Brain pericyte (primary cell): ENCODE data around the gene SH3RF3.
"Not testable (repeated sequence)": the region's sequence is repeated elsewhere in the genome, so short reads cannot be mapped to it uniquely, and the experiment has no call there.

Experiments used
- DNase-seq: peaks from one replicate; pipeline ENCODE4 v3.0.0-alpha.2; 2012; ENCODE audit warnings: low read depth, low spot score

The SH3RF3 gene

DNA sequence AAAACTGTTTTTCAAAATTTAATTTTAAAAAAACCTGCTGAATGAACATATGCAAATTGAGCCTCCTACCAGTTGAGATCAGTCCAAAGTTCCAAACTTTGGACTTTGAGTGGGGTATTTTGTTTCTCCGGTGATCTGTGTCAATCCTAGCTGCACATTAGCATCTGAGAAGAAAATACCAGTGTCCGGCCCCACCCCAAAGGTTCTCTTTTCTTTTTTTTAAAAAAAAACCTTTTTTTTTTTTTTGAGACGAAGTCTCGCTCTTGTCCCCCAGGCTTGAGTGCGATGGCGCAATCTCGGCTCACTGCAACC lies 393.0 kb downstream of the SH3RF3 start:
- DNase-seq = no peak

DNA sequence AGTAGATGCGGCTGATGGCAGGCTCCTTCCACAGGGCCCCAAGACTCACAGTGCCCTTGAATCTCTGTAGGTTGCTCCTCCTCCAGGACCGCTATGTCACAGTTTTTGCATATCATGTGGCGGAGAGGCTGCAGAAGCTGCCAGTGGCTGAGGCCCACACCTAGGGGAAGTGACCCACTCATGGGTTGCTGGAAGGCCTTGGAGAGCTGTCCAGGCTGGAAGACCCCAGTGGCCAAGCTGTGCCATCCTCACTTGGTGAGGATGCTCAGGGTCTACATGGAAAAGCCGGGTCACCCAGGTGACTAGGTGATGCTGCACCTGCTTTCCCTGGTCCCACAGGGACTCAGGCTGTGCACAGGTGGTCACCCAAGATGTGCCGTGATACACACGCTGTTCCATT lies 394.1 kb downstream of the SH3RF3 start:
- no peak for DNase-seq

DNA sequence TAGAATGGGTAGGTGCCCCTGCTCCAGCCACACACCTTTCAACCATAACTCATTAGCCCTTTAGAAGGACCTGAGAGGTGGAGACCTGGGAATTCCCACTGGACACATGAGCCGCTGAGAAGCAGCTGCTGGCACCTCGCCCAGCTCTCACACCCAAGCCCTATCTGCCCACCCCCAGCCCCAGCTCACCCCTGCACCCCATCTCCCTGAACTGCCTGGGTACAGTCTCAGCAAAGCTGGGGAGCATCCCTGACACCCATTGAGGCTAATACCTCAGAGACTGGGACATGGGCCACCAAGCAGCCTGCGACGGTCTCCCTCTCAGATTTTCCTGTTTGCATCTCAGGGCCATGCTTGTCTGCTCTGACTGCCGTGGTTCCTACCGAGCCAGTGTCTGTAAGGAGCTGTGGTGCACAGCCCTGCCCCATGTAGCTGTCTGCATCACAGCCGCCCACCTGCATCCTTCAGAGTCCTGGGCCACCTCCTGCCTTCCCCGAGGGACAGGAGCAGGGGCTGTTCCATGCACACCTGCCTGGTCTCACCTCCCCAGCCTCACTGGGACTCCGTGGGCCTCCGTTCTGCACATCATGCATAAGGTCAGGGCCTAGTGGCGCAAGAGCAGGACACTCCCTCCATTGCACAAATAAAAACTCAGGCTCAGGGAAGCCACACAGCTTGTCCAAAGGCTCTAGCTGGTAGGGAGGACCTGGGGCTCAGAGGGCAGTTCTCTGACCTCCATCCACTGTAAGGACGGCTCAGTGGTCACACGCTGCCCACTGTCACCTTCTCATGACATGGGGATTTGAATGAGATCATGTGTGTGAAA lies 394.7 kb downstream of the SH3RF3 start:
- no peak for DNase-seq

DNA sequence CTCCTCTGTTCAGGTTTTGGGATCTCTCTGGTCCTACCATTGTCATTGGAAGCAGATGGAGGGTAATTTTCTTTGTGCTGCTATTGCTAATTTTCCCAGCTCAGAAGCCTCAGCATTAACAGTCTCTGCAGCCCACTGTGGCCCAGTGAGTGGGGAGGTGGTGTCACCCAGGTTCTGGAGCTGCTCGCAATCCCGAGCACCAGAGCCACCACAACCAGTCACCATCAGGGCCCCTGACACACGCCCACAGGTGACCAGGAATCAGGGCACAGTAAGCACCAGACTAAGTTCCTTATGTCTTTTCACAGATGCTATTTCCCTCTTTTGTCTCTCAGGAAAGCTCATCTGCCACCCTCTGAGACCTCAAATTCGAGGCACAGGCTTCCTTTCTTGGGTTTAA lies 396.8 kb downstream of the SH3RF3 start:
- DNase-seq = no peak

DNA sequence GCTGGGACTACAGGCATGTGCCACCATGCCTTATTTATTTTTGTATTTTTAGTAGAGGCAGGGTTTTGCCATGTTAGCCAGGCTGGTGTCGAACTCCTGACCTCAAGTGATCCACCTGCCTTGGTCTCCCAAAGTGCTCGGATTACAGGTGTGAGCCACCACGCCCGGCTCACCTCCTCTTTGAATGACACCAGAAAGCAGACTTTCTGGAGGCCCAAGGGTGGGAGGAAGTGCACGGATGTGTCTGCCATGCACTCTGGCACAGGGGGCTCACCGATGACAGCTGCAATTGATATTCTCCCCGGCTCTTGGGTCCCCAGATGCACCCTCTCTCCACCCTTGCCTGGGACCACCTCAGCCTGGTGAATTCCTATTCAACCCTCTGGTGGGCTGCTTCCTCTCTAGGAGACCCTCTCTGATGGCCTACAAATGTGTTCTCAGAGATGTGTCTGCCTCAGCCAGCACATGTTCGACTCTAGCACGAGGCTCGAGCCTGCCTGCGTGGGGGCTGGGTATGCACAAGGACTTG lies 397.5 kb downstream of the SH3RF3 start:
- DNase-seq = no peak

DNA sequence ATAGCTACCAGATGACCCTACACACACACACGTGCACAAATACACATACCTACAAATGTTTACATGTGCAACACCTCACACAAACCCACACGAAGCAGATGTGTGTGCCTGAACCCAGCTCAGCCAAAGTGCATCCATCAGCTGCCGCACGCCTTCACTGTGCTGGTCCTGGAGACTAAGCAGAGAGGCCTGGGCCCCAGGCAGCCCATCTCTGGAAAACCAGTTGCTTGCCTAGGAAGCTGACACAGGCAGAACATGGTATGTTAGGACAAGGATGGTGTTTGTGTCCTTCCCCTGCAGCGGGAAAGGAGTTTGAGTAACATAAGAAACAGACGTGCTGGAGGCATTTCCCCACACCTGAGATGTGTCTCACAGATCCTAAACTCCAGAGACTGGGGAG lies 398.1 kb downstream of the SH3RF3 start:
- no peak for DNase-seq

DNA sequence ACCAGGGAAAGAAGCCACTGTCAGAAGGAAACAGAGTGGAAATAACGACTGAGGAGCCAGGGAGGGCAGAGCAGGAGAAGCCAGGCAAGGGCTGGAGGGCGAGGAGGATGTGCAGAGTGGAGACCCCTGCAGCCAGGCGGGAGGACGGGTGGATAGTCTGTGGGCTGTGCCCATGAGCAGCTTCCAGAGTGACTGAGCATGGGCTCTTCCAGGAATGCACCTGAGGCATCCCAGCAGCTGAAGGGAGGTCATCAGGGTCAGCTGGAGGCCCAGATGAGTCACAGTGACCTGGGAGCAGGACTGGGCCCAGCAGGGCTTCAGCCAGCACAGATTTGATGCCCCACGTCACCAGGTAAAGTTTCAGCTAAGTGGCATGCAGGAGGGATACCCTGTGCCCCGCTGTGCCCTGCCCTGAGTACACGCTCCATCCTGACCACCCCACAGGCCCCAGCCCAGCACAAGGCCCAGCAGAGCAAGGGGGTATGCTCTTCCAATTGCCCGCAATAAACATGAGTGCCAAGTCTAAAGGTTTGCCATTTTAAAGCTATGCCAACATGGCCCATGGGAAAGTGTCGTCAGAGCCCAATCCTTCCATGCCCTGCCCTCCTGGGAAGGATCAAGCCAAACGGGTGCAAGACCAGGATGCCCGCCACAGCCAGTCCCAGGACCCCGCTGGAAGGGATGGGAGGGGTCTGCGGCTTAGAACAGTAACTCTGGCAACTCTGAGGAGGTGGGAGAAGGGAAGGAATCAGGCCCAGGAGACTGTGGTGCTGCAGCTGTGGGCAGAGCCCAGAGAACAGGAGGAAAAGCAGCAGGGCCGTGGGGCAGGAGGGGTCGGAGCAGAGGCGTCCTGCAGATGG lies 399.1 kb downstream of the SH3RF3 start:
- no peak for DNase-seq

DNA sequence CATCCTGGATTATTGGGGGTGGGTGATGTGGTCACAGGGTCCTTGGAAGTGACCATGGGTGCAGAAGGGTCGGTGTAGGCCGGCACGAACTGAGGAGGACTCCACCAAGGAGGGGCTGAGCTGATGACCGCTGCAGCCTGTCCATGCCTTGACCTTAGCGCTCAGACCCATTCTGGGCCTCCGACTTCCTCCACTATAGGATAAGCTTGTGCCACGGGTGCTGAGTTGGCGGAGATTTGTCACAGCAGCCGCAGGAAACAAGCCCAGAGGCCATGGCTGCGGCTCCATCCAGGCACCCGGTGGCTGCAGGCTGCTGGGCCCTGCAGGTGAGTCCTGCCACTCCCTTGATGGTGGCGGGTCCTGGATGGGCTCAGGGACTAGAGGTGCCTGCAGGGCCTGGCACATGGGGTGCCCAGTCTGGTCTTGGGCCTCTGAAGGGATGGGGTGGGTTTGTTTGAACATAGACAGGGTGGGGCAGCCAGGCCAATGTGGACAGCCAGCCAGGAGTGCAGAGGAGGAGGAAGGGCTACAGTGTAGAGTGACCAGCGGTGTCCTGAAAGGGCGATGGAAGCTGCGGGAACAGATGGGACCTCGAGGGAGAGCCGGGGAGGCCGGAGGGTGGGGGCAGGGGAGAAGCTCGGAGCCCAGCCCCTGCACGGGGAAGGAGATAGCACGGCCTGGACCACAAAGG lies 400.0 kb downstream of the SH3RF3 start:
- no peak for DNase-seq

DNA sequence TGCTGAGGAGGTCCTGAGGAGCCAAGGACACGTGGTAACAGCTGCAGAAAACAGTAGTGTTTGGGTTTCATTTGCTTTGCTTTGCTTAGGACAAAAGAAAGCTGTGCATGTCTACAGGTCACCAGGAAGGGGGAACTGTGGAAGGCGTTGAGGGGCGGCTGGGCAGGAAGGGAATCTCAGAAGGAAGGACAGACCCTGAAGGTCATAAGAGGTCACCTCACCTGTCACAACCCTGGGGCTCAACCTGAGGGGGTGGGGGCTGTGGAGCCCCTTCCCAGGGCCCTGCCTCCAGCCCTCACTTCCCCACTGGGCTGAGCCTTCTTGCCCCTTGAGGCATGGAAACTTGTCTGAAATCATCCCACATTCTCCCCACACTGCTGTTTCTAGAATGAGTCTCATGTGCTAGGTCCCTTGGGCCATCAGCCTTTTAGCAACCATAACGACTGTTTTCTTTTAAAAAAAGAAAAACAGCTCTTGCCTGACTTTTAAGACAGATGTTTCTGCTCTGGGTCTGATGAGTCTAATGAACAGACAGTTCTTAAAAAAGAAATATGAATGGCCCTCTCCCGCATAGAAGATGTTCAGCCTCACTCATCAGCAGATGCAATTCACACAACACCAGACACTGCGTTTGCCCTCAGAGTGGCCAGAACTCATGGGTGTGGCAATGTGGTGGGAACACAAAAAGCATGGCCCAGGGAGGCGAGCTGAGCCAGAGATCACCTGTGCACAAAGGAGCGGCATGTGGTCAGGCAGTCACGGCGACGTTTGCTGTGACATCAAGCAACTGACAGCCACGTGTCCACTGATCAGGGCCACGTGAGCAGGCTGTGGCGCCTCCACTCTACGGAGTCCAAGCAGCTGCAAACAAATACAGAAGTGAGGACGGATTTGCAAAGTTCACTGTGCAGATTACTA lies 400.8 kb downstream of the SH3RF3 start:
- no peak for DNase-seq

DNA sequence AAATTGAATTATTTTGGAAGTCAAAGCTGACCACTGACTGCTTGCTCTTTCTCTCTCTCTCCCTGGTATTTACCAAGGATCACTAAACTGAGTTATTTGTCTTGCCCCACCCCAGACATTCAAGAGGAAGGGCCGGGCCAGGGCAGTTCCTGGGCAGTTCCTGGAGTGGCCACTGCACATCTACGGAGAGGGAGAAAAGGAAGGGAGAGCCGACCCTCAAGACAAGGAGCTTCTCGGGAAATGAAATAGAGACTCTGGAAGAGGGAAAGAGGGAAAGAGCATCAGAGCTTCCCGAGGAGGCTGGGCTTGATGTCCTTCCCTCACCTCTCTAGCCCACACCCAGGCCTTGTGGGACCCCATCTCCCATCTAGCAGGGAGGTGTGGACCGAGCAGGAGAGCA lies 401.7 kb downstream of the SH3RF3 start:
- DNase-seq = no peak

DNA sequence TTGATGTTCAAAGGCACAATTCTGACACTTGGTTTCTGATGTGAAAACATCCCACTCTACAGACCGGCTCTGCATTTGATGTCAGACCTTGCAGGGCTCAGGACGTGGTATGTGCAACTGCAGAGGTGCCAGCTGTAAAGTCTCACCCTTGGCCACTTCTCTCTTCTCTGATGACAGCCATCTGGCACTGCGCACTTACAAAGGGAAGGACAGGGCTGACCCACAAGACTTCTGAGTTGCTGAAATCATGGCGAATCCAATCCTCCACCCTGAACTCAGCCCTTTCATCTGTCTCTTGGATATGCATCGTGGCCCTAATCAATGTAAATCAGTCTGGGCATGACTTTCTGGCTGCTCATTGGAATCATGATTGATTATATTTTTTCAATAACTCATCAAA lies 402.2 kb downstream of the SH3RF3 start:
- no peak for DNase-seq

DNA sequence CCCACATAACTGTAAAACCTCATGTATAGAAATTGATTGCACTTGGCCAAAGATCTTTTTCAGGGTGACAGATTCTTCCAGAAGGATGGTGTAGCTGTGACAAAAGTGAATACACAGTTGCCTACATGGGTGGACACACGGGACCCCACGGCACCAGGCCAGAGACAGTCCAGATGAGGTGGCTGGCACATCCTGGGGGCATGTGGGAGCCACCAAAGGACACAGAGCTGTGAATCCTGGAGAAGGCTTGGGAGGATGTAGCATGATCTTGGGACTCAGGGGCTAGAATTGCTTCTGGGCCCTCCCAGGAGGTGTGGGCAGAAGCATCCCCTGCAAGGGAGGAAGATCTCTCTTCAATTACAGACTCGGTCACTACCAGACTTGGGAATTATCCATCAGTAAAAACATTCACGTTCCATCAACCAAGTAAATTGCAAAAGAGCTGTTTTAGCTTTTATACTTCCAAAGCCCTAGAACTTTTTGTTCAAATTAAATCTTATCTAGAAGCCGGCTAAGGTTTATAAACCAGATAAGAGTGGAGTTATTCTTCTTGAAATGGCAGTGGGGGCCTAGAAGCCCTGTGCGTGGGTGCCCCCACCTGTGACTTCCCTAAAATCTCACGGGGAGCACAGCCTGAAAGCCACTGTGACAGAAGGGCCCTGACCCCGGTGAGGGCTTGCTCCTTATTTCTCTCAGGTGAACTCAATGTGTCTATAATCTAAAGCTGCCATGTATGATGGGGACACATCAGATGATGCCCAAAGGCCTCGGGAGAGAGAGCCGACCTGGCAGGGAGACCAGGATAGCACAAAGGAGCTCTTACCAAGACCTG lies 403.1 kb downstream of the SH3RF3 start:
- no peak for DNase-seq

DNA sequence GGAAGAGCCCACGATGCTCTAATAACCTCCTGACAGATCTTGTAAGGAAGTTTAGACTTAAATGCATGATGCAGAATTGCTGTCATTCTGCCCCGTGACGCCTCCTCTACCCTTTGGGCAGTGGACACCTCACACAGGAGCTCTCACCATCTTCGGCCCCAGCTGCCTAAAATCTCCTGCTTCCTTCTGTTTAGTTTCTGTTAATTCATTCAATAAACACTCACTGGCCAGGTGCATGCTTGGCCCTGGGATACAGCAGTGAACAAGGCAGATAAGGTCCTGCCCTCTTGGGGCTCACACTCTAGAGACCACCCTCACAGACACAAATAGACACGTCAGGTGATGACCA lies 403.7 kb downstream of the SH3RF3 start:
- DNase-seq = no peak

DNA sequence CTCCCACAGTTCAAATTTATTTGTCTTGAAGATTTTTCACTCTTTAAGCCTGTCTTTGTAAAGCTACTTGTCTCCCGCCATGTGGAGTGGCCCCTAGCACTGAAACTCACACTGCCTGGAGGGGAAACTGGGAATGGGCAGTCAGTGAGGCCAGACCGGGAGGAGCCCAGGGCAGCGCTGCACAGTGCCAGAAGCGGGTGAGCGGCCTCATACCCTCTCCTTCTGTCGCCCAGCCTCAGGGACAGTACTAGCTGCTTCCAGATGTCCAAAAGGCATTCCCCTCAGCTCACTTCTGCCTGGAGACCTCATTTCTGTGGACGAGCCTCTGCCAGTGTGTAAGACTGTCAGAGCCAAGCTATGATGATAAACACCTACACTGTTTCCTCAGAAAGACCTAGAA lies 404.8 kb downstream of the SH3RF3 start:
- no peak for DNase-seq

DNA sequence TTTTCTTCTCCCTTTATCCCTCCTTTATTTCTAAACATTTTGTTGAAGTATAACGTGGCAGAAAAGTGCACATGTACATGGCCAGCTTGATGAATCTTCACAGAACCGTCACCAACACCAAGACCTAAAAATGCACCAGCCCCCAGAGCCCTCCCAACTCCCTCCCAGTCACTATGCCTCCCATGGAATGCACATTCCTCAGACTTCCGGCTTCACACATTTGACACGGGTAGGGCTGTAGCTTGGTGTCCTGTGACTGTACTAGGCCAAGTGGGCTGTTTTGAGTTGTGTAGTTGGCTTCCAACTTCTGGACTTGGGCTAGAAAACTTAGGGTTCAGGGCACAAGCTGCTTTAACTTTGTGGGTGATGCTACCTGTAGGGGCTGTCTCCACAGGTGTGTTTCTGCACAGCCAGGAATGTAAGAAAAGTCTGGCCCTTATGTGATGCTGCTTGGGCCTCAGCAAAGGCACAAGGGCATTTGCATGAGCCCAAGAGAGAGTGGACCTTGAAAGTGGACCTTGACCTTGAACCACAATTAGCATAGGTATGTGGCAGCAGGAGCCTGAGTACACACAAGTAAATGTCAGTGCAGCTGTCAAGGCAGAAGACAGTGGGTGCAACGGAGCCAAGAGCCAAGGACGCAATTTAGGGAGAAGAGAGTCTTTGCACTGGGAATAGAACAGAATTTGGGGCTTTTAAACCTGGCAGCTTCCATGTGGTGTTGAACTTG lies 406.4 kb downstream of the SH3RF3 start:
- no peak for DNase-seq

DNA sequence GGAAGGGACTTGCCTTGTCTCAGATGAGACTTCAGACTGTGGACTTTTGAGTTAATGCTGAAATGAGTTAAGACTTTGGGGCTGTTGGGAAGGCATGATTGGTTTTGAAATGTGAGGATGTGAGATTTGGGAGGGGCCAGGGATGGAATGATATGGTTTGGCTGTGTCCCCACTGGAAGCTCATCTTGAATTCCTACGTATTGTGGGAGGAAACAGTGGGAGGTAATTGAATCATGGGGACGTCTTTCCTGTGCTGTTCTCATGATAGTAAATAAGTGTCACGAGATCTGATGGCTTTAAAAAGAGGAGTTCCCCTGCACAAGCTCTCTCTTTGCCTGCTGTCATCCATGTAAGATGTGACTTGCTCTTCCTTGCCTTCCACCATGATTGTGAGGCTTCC lies 407.6 kb downstream of the SH3RF3 start:
- not testable (repeated sequence) for DNase-seq

DNA sequence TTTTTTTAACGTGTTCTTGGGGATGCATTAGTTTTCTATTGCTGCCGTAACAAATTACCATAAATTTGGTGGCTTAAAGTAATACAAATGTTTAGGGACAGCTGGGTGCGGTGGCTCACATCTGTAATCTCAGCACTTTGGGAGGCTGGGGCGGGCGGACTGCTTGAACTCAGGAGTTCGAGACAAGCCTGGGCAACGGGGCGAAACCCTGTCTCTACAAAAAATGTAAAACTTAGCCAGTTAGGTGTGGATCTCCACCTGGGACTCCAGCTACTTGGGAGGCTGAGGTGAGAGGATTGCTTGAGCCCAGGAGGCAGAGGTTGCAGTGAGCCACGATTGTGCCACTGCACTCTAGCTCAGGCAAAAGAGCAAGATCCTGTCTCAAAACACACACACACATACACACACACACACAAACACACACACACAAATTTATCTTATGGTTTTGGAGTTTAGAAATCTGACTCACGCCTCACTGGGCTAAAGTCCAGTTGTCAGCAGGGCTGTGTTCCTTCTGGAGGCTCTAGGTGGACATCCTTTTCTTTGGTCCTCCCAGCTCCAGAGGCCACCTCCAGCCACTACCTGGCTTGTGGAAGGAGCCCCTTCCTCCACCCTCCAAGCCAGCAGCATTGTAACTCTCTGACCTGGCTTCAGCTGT lies 408.7 kb downstream of the SH3RF3 start:
- DNase-seq = no peak

DNA sequence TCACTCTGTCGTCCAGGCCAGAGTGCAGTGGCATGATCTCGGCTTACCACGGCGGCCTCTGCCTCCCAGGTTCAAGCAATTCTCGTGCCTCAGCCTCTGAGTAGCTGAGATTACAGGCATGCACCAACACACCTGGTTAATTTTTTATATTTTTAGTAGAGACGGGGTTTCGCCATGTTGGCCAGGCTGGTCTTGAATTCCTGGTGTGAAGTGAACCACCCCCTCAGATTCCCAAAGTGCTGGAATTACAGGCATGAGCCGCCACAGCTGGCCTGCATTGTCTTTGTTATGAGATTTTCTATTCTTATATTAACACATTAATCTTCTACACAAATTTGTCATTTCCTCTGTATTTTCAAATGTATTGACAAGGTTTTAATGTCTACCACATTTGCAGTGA lies 409.5 kb downstream of the SH3RF3 start:
- no peak for DNase-seq

DNA sequence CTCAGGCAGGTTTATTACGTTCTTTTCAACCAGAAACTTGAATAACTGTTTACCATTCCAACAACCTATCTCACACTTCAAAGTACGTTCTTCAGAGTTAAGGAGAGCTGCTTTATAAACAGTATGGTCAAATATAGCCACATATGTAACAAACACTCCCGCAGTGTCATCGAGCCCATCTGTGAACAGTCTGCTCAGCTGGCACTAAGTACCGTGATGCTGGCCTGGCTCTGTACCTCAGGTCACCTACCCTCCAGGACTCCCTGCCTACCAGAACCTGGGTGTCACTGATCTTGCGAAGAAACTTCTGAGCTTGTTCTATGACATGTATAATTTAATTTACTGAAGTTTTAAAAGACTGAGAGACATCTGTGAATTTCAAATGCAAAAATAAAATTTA lies 413.4 kb downstream of the SH3RF3 start:
- no peak for DNase-seq
